ENCODE data around the gene PCDHA9. TPM values are rescaled to one million over a fixed set of nuclear protein-coding genes. Genes with fewer than 3 reads are reported as not detected.
"Not testable (repeated sequence)": the region's sequence is repeated elsewhere in the genome, so short reads cannot be mapped to it uniquely, and the experiment has no call there.

PCDHA9 gene
- total RNA-seq, 1 donor from 2014 or later = not detected

DNA sequence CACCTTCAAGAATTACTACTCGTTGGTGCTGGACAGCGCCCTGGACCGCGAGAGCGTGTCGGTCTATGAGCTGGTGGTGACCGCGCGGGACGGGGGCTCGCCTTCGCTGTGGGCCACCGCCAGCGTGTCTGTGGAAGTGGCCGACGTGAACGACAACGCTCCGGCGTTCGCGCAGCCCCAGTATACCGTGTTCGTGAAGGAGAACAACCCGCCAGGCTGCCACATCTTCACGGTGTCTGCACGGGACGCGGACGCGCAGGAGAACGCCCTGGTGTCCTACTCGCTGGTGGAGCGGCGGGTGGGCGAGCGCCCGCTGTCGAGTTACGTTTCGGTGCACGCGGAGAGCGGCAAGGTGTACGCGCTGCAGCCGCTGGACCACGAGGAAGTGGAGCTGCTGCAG is 25.2 kb upstream of the PCDHA9 start:
- H3K9me3 Mint-ChIP-seq = peaks cover 26% of the 10 kb centered on the region
- DNase-seq (ENCODE audit: low spot score) = not testable (repeated sequence)

DNA sequence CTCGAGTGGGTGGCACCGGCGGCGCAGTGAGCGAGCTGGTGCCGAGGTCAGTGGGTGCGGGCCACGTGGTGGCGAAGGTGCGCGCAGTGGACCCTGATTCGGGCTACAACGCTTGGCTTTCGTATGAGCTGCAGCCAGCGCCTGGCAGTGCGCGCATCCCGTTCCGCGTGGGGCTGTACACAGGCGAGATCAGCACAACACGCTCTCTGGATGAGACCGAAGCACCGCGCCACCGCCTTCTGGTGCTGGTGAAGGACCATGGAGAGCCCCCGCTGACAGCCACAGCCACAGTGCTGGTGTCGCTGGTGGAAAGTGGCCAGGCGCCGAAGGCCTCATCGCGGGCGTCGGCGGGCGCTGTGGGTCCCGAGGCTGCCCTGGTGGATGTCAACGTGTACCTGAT is 24.7 kb upstream of the PCDHA9 start:
- peaks cover 2% of the 10 kb centered on the region for H3K27me3 Mint-ChIP-seq (ENCODE audit: insufficient read depth)

More for the DNA sequence above, 25.2 kb upstream of the PCDHA9 start:
- H3K27ac Mint-ChIP-seq; intact Hi-C loops (cut with micrococcal nuclease); H3K4me3 Mint-ChIP-seq; H3K4me1 Mint-ChIP-seq (ENCODE audit: low read depth); H3K36me3 Mint-ChIP-seq (ENCODE audit: low read depth); H3K27me3 Mint-ChIP-seq (ENCODE audit: insufficient read depth): not testable (repeated sequence)

DNA sequence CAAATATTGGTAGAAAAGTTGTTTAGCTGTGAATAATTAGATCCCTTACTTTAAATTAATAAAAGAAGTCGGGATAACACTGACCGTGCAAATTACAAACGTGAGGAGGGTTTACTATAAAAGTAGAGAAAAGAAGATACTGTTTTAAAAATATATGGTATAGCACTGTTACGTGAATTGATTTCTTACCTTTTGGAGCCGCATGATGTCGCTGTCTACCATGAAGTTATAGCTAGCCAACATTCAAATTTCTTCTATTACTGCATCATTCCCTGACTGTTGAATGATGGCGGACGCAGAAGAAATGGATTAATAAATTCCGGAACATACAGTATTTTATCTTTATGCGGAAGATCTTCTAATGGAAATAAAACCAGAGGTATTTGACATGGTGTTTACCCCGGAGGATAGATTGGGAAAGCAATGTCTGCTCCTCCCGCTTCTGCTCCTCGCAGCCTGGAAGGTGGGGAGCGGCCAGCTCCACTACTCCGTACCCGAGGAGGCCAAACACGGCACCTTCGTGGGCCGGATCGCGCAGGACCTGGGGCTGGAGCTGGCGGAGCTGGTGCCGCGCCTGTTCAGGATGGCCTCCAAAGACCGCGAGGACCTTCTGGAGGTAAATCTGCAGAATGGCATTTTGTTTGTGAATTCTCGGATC is 20.3 kb upstream of the PCDHA9 start, which contains the start of gene PCDHA6:
Gene PCDHA6, plus strand, starts transcription at position 257 of the 658 bp plus-strand sequence. Its CDS starts 132 bp downstream, at position 389.
- intact Hi-C loops (cut with micrococcal nuclease) = no loop called here
- no peaks in the 10 kb centered on the region for H3K4me1 Mint-ChIP-seq (ENCODE audit: low read depth)
- no peak within 1 kb of the TSS for H3K4me3 Mint-ChIP-seq
- H3K27ac Mint-ChIP-seq = no peak within 1 kb of the TSS
- no peak for DNase-seq (ENCODE audit: low spot score)
- peaks cover 39% of the 10 kb centered on the region for H3K9me3 Mint-ChIP-seq
- H3K27me3 Mint-ChIP-seq (ENCODE audit: insufficient read depth) = peaks cover 2% of the 10 kb centered on the region
- peaks cover 2% of the 10 kb centered on the region for H3K36me3 Mint-ChIP-seq (ENCODE audit: low read depth)

More for the DNA sequence above, 24.7 kb upstream of the PCDHA9 start:
- Mint-ChIP-seq H3K36me3 (ENCODE audit: low read depth) (peaks cover 2% of the 10 kb centered on the region), H3K4me1 (ENCODE audit: low read depth) (no peaks in the 10 kb centered on the region), H3K4me3 (no peak overlapping the region), H3K27ac (no peak overlapping the region), H3K9me3 (peaks cover 31% of the 10 kb centered on the region)
- DNase-seq (ENCODE audit: low spot score) = no peak
- intact Hi-C loops (cut with micrococcal nuclease) = no loop called here

DNA sequence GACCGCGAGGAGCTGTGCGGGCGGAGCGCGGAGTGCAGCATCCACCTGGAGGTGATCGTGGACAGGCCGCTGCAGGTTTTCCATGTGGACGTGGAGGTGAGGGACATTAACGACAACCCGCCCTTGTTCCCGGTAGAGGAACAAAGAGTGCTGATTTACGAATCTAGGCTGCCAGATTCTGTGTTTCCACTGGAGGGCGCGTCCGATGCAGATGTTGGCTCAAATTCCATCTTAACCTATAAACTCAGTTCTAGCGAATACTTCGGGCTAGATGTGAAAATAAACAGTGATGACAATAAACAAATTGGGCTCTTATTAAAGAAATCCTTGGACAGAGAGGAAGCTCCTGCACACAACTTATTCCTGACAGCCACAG is 19.8 kb upstream of the PCDHA9 start:
- no peaks in the 10 kb centered on the region for H3K4me1 Mint-ChIP-seq (ENCODE audit: low read depth)
- H3K27ac Mint-ChIP-seq = no peak overlapping the region
- intact Hi-C loops (cut with micrococcal nuclease) = no loop called here
- H3K9me3 Mint-ChIP-seq = peaks cover 43% of the 10 kb centered on the region
- peaks cover 2% of the 10 kb centered on the region for H3K36me3 Mint-ChIP-seq (ENCODE audit: low read depth)
- no peak overlapping the region for H3K4me3 Mint-ChIP-seq
- H3K27me3 Mint-ChIP-seq (ENCODE audit: insufficient read depth) = peaks cover 2% of the 10 kb centered on the region
- DNase-seq (ENCODE audit: low spot score) = no peak

DNA sequence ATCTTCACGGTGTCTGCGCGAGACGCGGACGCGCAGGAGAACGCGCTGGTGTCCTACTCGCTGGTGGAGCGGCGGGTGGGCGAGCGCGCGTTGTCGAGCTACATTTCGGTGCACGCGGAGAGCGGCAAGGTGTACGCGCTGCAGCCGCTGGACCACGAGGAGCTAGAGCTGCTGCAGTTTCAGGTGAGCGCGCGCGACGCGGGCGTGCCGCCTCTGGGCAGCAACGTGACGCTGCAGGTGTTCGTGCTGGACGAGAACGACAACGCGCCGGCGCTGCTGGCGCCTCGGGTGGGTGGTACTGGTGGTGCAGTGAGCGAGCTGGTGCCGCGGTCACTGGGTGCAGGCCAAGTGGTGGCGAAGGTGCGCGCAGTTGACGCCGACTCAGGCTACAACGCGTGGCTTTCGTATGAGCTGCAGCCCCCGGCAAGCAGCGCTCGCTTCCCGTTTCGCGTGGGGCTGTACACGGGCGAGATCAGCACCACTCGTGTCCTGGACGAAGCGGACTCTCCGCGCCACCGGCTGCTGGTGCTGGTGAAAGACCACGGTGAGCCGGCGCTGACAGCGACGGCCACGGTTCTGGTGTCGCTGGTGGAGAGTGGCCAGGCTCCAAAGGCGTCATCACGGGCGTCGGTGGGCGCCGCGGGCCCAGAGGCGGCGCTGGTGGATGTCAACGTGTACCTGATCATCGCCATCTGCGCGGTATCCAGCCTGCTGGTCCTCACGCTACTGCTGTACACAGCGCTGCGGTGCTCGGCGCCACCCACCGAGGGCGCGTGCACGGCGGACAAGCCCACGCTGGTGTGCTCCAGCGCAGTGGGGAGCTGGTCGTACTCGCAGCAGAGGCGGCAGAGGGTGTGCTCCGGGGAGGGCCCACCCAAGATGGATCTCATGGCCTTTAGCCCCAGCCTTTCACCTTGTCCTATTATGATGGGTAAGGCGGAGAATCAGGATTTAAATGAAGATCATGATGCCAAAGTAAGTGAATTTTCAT is 18.4 kb upstream of the PCDHA9 start:
- DNase-seq (ENCODE audit: low spot score); H3K4me1 Mint-ChIP-seq (ENCODE audit: low read depth); H3K27me3 Mint-ChIP-seq (ENCODE audit: insufficient read depth); H3K4me3 Mint-ChIP-seq; H3K27ac Mint-ChIP-seq; H3K36me3 Mint-ChIP-seq (ENCODE audit: low read depth): not testable (repeated sequence)
- intact Hi-C loops (cut with micrococcal nuclease) = loop anchor here (5.0 kb wide), 1 partner anchor 47 kb away; the partner anchor contains the start of gene PCDHA12
- H3K9me3 Mint-ChIP-seq = peaks cover 43% of the 10 kb centered on the region

DNA sequence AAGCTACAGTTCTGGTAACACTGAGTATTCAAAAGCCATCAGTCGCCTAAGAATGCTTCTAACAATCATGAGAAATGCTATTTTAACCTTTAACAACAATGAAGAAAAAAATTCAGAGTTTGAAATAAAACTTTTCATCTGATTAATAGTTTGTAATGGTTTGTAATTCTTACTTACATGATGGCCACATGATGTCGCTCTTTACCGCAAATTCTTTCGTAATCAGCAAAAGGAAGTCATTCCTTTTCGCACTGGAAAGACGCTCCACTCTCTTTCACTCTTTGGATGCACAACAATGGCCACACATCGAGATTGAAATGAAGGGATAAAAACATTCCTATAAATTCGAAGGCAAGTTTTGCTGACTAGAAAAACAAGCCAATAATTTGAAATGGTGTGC is 14.2 kb upstream of the PCDHA9 start, which contains the start of gene PCDHA7:
Gene PCDHA7, plus strand, starts transcription at position 277 of the 400 bp plus-strand sequence. Its CDS starts 115 bp downstream, at position 392.
- Mint-ChIP-seq H3K36me3 (ENCODE audit: low read depth) (no peaks in the 10 kb centered on the region), H3K27ac (no peak within 1 kb of the TSS), H3K9me3 (peaks cover 23% of the 10 kb centered on the region), H3K27me3 (ENCODE audit: insufficient read depth) (no peaks in the 10 kb centered on the region), H3K4me1 (ENCODE audit: low read depth) (no peaks in the 10 kb centered on the region), H3K4me3 (no peak within 1 kb of the TSS)
- intact Hi-C loops (cut with micrococcal nuclease) = loop anchor here (5.0 kb wide), 1 partner anchor 43 kb away; the partner anchor contains the start of gene PCDHA12
- no peak for DNase-seq (ENCODE audit: low spot score)

DNA sequence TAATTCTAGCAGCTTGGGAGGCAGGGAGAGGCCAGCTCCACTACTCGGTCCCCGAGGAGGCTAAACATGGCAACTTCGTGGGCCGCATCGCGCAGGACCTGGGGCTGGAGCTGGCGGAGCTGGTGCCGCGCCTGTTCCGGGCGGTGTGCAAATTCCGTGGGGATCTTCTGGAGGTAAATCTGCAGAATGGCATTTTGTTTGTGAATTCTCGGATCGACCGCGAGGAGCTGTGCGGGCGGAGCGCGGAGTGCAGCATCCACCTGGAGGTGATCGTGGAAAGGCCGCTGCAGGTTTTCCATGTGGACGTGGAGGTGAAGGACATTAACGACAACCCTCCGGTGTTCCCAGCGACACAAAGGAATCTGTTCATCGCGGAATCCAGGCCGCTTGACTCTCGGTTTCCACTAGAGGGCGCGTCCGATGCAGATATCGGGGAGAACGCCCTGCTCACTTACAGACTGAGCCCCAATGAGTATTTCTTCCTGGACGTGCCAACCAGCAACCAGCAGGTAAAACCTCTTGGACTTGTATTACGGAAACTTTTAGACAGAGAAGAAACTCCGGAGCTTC is 13.7 kb upstream of the PCDHA9 start:
- H3K9me3 Mint-ChIP-seq = peaks cover 24% of the 10 kb centered on the region
- not testable (repeated sequence) for H3K36me3 Mint-ChIP-seq (ENCODE audit: low read depth); H3K4me3 Mint-ChIP-seq; H3K27me3 Mint-ChIP-seq (ENCODE audit: insufficient read depth); DNase-seq (ENCODE audit: low spot score); H3K4me1 Mint-ChIP-seq (ENCODE audit: low read depth); H3K27ac Mint-ChIP-seq
- intact Hi-C loops (cut with micrococcal nuclease) = loop anchor here (5.0 kb wide), 1 partner anchor 43 kb away; the partner anchor contains the start of gene PCDHA12

DNA sequence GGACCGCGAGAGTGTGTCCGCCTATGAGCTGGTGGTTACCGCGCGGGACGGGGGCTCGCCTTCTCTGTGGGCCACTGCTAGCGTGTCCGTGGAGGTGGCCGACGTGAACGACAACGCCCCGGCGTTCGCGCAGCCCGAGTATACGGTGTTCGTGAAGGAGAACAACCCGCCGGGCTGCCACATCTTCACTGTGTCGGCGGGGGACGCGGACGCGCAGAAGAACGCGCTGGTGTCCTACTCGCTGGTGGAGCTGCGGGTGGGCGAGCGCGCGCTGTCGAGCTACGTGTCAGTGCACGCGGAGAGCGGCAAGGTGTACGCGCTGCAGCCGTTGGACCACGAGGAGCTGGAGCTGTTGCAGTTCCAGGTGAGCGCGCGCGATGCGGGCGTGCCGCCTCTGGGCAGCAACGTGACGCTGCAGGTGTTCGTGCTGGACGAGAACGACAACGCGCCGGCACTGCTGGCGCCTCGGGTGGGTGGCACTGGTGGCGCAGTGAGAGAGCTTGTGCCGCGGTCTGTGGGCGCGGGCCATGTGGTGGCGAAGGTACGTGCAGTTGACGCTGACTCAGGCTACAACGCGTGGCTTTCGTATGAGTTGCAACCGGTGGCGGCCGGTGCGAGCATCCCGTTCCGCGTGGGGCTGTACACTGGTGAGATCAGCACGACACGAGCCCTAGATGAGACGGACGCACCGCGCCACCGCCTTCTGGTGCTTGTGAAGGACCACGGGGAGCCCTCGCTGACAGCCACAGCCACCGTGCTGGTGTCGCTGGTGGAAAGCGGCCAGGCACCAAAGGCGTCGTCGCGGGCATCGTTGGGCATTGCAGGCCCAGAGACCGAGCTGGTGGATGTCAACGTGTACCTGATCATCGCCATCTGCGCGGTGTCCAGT is 12.3 kb upstream of the PCDHA9 start:
- Mint-ChIP-seq H3K9me3 (peaks cover 29% of the 10 kb centered on the region), H3K27me3 (ENCODE audit: insufficient read depth) (no peaks in the 10 kb centered on the region), H3K4me1 (ENCODE audit: low read depth) (no peaks in the 10 kb centered on the region), H3K36me3 (ENCODE audit: low read depth) (no peaks in the 10 kb centered on the region), H3K4me3 (no peak overlapping the region), H3K27ac (no peak overlapping the region)
- intact Hi-C loops (cut with micrococcal nuclease) = no loop called here
- no peak for DNase-seq (ENCODE audit: low spot score)

DNA sequence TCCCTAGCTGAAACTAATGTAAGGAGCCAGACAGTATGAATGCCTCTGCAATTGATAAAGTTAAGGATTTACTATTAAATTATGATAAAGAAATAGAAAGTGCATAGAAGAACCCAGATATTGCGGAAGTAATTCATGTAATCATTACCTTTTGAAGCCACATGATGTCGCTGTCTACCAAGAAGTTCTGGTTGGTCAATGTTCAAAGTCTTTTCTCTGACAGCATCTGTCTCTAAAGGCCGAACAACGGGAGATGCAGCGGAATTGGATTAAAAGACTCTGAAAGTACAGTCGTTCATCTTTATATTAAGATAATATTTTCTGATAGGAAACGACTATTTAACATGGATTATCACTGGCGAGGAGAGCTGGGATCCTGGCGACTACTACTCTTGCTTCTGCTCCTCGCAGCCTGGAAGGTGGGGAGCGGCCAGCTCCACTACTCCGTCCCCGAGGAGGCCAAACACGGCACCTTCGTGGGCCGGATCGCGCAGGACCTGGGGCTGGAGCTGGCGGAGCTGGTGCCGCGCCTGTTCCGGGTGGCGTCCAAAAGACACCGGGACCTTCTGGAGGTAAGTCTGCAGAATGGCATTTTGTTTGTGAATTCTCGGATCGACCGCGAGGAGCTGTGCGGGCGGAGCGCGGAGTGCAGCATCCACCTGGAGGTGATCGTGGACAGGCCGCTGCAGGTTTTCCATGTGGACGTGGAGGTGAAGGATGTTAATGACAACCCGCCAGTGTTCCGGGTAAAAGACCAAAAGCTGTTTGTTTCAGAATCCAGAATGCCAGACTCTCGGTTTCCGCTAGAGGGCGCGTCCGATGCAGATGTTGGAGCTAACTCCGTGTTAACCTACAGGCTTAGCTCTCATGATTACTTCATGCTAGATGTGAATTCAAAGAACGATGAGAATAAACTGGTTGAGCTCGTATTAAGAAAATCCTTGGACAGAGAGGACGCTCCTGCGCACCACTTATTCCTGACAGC is 6.9 kb upstream of the PCDHA9 start, which contains the start of gene PCDHA8:
Gene PCDHA8, plus strand, starts transcription at position 210 of the 985 bp plus-strand sequence. Its CDS starts 135 bp downstream, at position 345.
- Mint-ChIP-seq H3K27ac (no peak within 1 kb of the TSS), H3K4me1 (ENCODE audit: low read depth) (no peaks in the 10 kb centered on the region), H3K4me3 (no peak within 1 kb of the TSS), H3K27me3 (ENCODE audit: insufficient read depth) (no peaks in the 10 kb centered on the region), H3K36me3 (ENCODE audit: low read depth) (no peaks in the 10 kb centered on the region), H3K9me3 (peaks cover 27% of the 10 kb centered on the region)
- no peak for DNase-seq (ENCODE audit: low spot score)
- intact Hi-C loops (cut with micrococcal nuclease) = loop anchor here (5.0 to 10.0 kb wide), 2 partner anchors 39 to 574 kb away; partner anchors contain the start of genes PCDHA3, PCDHGA10 and PCDHGB7

DNA sequence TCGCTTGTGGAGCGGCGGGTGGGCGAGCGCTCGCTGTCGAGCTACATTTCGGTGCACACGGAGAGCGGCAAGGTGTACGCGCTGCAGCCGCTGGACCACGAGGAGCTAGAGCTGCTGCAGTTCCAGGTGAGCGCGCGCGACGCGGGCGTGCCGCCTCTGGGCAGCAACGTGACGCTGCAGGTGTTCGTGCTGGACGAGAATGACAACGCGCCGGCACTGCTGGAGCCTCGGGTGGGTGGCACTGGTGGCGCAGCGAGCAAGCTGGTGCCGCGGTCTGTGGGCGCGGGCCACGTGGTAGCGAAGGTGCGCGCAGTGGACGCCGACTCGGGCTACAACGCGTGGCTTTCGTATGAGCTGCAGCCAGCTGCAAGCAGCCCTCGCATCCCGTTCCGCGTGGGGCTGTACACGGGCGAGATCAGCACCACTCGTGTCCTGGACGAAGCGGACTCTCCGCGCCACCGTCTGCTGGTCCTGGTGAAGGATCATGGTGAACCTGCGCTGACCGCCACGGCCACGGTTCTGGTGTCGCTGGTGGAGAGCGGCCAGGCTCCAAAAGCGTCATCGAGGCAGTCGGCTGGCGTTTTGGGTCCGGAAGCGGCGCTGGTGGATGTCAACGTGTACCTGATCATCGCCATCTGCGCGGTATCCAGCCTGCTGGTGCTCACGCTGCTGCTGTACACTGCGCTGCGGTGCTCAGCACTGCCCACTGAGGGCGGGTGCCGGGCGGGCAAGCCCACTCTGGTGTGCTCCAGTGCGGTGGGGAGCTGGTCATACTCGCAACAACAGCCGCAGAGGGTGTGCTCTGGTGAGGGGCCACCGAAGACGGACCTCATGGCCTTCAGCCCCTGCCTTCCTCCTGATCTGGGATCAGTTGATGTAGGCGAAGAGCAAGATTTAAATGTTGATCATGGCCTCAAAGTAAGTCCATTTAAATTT is 5.1 kb upstream of the PCDHA9 start:
- no peaks in the 10 kb centered on the region for H3K27me3 Mint-ChIP-seq (ENCODE audit: insufficient read depth)
- intact Hi-C loops (cut with micrococcal nuclease) = loop anchor here (5.0 to 10.0 kb wide), 2 partner anchors 41 to 572 kb away; partner anchors contain the start of genes PCDHA3, PCDHGA10 and PCDHGB7
- peaks cover 33% of the 10 kb centered on the region for H3K9me3 Mint-ChIP-seq
- no peak overlapping the region for H3K27ac Mint-ChIP-seq
- no peak for DNase-seq (ENCODE audit: low spot score)
- H3K4me3 Mint-ChIP-seq = no peak overlapping the region
- no peaks in the 10 kb centered on the region for H3K4me1 Mint-ChIP-seq (ENCODE audit: low read depth)
- no peaks in the 10 kb centered on the region for H3K36me3 Mint-ChIP-seq (ENCODE audit: low read depth)

Measured in activated T-helper 1 cell treated with anti-CD3 and anti-CD28 coated beads, Interleukin-12 subunit alpha, Interleukin-12 subunit beta, Interleukin-2, Interleukin-4 antibody, amounts not matched to agents 30 ng/mL and 10 ng/mL and 1 ng/mL, durations not matched to agents 14 hours and 24 hours and 36 hours (primary cell).